NCI-H226 (cell line): ENCODE data around the gene PRDM16.

Experiments
- DNase-seq: peaks from one replicate; pipeline ENCODE4 v3.0.0-alpha.2; 2015

The PRDM16 gene

GRCh38 chr1:3068564-3069431, at the start of gene PRDM16:
PRDM16 (plus strand) TSS chr1:3069203; CDS start chr1:3069260, 57 bp downstream.
- DNase-seq = peak; percentile 69

DNA sequence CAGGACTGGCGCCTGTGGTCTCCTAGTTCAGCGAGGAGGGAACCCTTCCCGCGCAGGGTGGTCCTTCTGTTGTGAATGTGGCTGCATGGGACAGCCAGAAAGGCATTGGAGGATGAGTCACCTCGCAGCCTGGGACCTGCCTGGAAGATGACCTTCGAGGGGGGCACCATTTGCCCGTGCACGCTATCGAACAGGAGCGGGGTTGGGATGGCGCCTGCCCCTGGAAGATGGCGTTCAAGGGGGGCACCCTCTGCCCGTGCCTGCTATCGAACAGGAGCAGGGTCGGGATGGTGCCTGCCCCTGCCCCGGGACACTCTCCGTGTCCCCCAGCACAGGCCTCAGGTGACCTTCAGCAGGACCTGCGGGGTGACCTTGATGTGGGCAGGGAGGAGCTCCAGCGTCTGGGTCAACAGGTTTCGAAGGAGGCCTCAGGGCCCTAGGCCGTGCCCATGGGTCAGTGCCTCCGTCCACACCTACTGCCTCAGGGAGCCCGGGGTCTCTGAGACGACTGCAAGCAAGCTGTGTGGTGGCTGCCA, 49.4 kb upstream of the PRDM16 start:
- no peak for DNase-seq

DNA sequence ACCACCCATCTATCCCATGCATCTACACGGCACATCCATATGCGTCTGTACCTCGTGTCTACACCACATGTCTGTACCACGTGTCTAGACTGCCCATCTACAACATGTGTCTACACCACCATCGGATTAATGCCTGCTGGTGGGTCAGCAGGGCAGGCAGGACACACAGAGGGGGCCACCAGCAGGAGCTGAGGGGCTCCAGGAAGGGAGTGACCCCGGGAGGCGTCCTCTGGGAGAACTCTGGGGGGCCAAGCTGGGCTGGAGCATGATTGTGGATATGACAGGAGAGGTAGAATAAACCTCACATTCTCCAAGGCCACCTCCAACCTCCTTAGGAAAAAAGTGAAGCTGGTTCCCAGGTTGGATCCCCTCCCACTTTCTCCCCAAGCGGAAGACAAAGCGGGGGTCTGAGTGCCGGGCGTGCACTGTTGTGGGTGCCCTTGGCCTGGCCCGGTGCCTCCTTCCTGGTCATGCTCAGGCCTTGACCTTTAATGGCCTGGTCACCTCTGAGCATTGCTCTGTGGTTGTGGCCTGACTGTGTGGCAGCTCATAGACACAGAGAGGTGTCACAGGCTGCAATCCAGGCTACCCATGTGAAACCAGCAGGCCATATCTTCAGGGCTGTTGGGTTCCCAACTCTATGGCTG, 48.6 kb upstream of the PRDM16 start:
- no peak for DNase-seq

DNA sequence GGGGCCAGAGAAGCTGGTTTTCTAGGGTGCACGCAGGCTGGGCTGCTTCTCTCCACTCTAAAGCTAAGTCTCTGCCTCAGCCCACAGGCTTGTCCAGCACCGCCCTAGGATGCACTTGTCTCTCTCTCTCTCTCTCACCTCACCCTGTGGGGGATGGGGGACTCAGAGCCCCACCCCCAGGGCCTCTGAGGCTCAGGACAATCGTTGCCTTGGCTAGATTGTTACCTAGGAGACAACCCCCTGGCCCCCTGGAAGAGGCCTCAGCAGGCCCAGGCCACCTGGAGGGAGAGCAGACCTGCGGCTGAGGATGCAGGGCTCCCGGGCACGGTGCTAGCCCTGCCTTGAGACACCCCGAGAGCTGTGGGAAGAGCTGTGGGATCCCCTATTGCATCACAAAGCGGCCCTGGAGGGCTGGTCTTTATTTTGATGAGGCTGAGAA, 47.8 kb upstream of the PRDM16 start, which contains the start of gene ACTRT2:
Gene ACTRT2, plus strand, starts transcription at position 235 of the 439 bp plus-strand sequence. CDS start 220 bp downstream, outside the sequence.
- no peak for DNase-seq

- DNase-seq = no peak
Measured at GRCh38 chr1:3021801-3022401, 47.1 kb upstream of the PRDM16 start.

- no peak for DNase-seq
Measured at GRCh38 chr1:3022511-3022973, 46.5 kb upstream of the PRDM16 start.

DNA sequence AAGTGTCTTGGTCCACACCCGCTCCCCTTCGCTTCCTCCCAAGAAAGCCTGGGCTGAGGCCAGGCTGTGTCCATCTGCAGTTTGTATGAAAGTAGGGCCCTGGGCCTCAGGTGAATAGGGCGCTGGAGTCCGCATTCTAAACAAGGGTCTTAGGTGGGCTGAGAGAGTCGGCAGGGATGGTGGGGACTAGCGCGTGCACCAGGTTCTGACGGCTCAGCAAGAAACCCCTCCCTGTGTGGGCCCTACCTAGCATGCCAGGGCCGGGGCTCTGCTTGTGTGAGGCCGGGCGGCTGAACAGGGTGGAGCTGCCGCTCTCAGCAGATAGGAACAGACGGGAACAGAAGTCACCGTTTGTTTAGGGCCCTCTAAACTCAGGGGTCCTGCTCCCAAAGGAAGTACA, 46.0 kb upstream of the PRDM16 start:
- DNase-seq = no peak

DNA sequence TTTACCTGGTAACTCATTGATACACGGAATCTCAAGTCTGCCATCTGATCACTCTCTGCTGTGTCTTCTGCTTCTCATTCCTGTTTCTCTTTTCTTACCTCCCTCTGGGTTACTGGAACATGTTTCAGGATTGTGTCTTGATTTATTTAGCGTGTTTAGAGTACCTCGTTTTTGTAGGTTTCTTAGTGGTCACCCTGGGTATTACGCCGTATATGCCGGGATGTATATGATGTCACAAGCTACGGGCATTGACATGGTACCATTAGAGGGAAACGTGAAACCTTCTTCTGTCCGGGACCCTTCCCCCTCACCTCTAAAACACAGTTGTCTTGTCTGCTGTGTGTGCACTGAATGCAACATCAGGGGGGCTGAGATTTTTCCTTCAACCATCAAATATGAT, 45.0 kb upstream of the PRDM16 start:
- no peak for DNase-seq

- DNase-seq = no peak
Measured at GRCh38 chr1:3024588-3024987, 44.4 kb upstream of the PRDM16 start.

DNA sequence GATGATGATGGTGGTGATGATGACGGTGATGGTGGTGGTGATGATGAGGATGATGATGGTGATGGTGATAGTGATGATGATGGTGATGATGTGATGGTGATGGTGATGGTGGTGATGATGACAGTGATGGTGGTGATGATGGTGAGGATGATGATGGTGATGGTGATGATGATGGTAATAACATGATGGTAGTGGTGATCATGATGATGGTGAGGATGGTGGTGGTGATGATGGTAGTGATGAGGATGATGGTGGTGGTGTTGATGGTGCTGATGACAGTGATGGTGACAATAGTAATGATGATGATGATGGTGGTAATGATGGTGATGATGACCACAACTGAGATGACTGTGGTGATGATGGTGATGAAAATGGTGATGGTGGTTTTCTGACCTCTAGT, 42.9 kb upstream of the PRDM16 start:
- no peak for DNase-seq

- no peak for DNase-seq
Measured at GRCh38 chr1:3026581-3027391, 42.2 kb upstream of the PRDM16 start.

- DNase-seq = no peak
Measured at GRCh38 chr1:3027611-3028371, 41.2 kb upstream of the PRDM16 start.

DNA sequence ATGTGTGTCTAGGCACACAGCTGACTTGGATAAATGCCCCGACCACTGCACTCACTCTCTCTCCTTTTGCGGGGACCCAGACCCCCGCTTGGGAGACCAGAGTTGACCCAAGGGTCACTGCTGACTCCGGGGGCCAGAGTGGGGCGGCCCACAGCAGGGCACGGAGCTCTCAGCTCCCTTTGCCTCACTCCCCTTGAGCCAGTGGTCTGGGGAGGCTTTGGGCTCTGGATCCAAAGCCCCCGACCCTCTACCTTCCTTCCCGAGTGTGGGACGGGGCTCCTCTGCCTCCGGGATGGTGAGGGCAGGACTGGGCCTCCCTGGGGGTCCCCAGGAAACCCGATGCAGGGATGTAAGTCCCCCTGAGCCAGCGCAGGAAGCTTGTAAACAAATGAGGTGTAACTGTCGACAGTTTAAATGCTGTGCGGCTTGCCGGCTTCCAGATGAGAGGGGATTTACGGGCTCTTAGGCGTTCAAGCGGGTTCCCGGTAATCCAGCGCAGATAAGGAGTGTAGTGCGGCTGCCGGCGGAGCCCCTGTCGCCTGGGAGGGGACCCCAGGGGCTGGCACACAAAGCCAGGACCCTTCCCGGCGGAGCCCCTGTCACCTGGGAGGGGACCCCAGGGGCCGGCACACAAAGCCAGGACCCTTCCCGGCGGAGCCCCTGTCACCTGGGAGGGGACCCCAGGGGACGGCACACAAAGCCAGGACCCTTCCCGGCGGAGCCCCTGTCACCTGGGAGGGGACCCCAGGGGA, 40.3 kb upstream of the PRDM16 start:
- DNase-seq = no peak

DNA sequence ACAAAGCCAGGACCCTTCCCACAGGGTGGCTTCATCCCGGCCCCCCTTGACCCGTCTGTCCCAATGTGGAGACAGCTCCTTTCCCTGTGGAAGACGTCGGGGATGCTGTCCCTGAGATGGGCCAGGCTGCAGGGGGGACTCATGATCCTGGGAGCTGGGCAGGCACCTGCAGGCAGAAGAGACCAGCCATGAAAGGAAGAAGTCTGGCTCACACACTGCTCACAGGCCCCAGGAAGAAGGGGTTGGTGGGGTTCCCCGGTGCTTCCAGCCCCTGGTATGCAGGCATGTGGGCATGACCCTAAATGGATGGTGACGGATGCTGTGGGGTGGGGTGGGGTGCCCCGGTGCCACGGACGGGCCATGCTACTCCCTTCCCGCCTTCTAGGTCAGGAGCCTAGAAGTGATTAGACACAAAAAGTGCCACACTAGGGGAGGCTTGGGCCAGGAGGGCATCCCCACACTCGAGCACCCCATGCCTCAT, 39.5 kb upstream of the PRDM16 start:
- no peak for DNase-seq

- DNase-seq = no peak
Measured at GRCh38 chr1:3029991-3030662, 38.9 kb upstream of the PRDM16 start.

DNA sequence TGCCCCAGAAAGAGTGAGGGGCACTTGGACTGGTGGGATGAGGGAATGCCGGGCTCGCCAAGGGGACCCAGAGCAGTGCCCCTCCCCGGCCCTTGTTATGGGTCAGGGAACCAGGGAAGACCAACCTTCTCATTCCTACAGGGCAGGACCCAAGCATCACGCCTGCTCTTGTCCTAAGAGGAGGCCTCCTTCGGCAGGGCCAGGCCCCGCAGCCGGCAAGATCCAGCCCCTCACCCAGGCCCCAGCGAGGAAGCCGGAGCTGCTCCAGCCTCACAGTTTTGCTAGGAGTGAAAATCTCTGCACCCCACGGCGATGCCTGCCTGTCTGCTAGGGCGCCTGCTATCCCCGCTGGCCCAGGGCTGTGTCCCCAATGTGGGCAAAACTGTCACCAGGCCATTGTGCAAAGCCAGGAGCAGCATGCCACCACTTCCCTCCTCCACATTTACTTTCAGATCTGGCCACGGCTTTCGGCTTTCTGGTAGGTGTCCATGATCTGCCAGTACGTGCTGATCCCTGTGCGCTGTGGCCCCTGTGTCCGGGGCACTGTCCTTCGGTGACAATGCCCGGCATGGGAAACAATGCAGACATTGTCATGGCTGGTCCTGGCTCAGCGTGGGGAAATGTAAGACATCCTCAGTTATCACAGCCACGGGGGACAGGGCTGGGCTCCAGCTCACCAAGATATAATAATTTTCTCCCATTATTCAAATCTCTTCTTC, 38.2 kb upstream of the PRDM16 start:
- DNase-seq = no peak

DNA sequence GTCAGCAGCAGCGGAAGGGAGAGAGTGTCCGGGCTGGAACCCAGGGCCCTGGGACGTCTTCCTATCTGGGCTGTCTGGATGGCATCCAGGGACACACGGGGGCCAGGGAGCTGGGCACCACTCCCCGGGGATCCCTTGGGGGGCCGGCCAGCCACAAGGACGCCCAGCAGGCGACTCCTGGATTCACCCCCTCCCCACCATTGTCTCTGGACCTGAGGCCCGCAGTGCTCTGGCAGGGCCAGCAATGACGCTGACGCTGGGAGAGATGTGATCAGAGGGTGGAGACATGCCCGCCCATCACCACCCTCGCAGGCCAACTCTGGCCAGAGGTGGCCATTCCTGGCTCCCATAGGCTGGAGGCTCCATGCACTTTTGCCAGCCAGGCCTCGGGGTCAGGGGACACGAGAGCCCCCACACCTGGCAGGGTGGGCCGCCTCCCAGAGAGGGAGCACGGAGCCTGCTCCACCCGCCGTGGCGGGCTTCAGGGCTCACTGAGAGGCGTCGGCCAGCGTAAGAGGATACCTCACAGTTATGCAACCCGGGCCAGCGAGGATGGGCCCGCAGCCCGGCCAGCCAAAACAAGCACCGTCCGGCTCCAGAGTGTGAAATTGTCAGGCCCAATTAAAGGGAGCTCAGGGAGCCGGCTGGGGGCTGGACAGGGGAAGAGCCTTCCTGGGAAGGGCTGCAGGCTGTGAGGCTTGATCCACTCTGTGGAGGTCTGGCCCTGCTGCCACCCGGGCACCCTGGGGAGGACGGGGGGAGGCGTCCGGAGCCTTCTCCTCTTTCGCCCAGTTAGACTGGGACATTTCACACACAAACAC, 37.4 kb upstream of the PRDM16 start:
- no peak for DNase-seq

GRCh38 chr1:3032371-3033039, 36.5 kb upstream of the PRDM16 start:
- no peak for DNase-seq
